Smooth muscle cell (in vitro differentiated cells): ENCODE results near the gene BBS10. TPM values are rescaled to one million over a fixed set of nuclear protein-coding genes. Genes with fewer than 3 reads are reported as not detected.
"Not testable (repeated sequence)": the region's sequence is repeated elsewhere in the genome, so short reads cannot be mapped to it uniquely, and the experiment has no call there.

ENCODE experiments used
- DNase-seq: peaks from one replicate; lab custom pipeline; 2025; ENCODE audit not compliant: unreplicated experiment; lab: John Stamatoyannopoulos, UW
- H2AFZ ChIP-seq: fragments of 200-600 bp; sonication (generic); 2 replicates; pipeline ENCODE4 v1.6.0; 2016; ENCODE audit warnings: antibody characterized with exemption, low read depth, mild to moderate bottlenecking
- H3F3A ChIP-seq: fragments of 200-600 bp; sonication (generic); 2 replicates; pipeline ENCODE4 v1.6.0; 2017; ENCODE audit warnings: antibody characterized with exemption, low read depth
- H3K27ac ChIP-seq: fragments of 200-600 bp; sonication (generic); 2 replicates; pipeline ENCODE4 v1.5.1; 2016; ENCODE audit warnings: low read depth, mild to moderate bottlenecking
- H3K27me3 ChIP-seq: fragments of 200-600 bp; sonication (generic); 2 replicates; pipeline ENCODE4 v1.6.1; 2016; ENCODE audit warnings: low read depth, mild to moderate bottlenecking
- H3K36me3 ChIP-seq: fragments of 200-600 bp; sonication (generic); 2 replicates; pipeline ENCODE4 v1.5.1; 2016; ENCODE audit warnings: low read depth
- H3K4me1 ChIP-seq: fragments of 200-600 bp; sonication (generic); 2 replicates; pipeline ENCODE4 v1.5.1; 2016; ENCODE audit warnings: low read depth
- H3K4me2 ChIP-seq: fragments of 200-600 bp; sonication (generic); 2 replicates; pipeline ENCODE4 v1.6.0; 2016; ENCODE audit warnings: mild to moderate bottlenecking
- H3K4me3 ChIP-seq: fragments of 200-600 bp; sonication (generic); 2 replicates; pipeline ENCODE4 v1.5.1; 2016; ENCODE audit warnings: mild to moderate bottlenecking
- H3K79me2 ChIP-seq: fragments of 200-600 bp; sonication (generic); 2 replicates; pipeline ENCODE4 v1.6.0; 2016; ENCODE audit warnings: low read depth, mild to moderate bottlenecking
- H3K9ac ChIP-seq: fragments of 200-600 bp; sonication (generic); 2 replicates; pipeline ENCODE4 v1.6.0; 2016; ENCODE audit warnings: low read depth
- H3K9me3 ChIP-seq: fragments of 200-600 bp; sonication (generic); replicated peaks from 2 replicates; pipeline ENCODE4 v1.5.1; 2016; ENCODE audit warnings: low read depth
- H4K20me1 ChIP-seq: fragments of 200-600 bp; sonication (generic); 2 replicates; pipeline ENCODE4 v1.6.0; 2016; ENCODE audit warnings: low read depth
- WGBS: methylation state at CpG from one replicate; pipeline ENCODE4 v1.1.7; 2016; ENCODE audit warnings: low lambda C conversion rate; 5-methylcytosine and 5-hydroxymethylcytosine counted together
- polyA plus RNA-seq: library from polyadenylated mRNA; unstranded; fragments of >200 nt; fragmentation: Nextera tagmentation; extraction: Ambion mirVana; gene quantifications from 2 replicates; pipeline ENCODE4 v1.2.1, GENCODE V29; 2016
- total RNA-seq: library from RNA; depleted of rRNA; stranded (reverse); fragments of >200 nt; gene quantifications from 2 replicates; pipeline ENCODE4 v1.2.3, GENCODE V29; 2014
- TF ChIP-seq, protein P1 (sequence below): fragments of 200-600 bp; sonication (generic); IDR thresholded peaks from 2 replicates; pipeline ENCODE4 v1.5.1; 2017; ENCODE audit warnings: borderline replicate concordance, mild to moderate bottlenecking, antibody characterized with exemption; ENCODE audit not compliant: insufficient read depth, poor library complexity, severe bottlenecking

BBS10 gene
- total and polyA plus RNA-seq, 2 experiments from 2014 or later, result 6.5 to 10.8 TPM

GRCh38 chr12:76329159-76329558 lies 19.1 kb downstream of the BBS10 start:
- Histone ChIP-seq H3K79me2 (no peaks in the 10 kb centered on the region), H3K36me3 (no peaks in the 10 kb centered on the region), H3K9ac (no peak overlapping the region), H4K20me1 (no peaks in the 10 kb centered on the region), H2AFZ (no peak overlapping the region), H3K27ac (peak overlapping the region; percentile 56), H3K27me3 (no peaks in the 10 kb centered on the region), H3K4me2 (peak overlapping the region; percentile 7), H3K9me3 (no peaks in the 10 kb centered on the region), H3K4me3 (no peak overlapping the region), H3K4me1 (no peaks in the 10 kb centered on the region), H3F3A (no peaks in the 10 kb centered on the region)
- TF ChIP-seq, protein P1, sequence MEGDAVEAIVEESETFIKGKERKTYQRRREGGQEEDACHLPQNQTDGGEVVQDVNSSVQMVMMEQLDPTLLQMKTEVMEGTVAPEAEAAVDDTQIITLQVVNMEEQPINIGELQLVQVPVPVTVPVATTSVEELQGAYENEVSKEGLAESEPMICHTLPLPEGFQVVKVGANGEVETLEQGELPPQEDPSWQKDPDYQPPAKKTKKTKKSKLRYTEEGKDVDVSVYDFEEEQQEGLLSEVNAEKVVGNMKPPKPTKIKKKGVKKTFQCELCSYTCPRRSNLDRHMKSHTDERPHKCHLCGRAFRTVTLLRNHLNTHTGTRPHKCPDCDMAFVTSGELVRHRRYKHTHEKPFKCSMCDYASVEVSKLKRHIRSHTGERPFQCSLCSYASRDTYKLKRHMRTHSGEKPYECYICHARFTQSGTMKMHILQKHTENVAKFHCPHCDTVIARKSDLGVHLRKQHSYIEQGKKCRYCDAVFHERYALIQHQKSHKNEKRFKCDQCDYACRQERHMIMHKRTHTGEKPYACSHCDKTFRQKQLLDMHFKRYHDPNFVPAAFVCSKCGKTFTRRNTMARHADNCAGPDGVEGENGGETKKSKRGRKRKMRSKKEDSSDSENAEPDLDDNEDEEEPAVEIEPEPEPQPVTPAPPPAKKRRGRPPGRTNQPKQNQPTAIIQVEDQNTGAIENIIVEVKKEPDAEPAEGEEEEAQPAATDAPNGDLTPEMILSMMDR, result no peak
- WGBS, result 27% methylated on average over 2 of the region's 2 CpGs
- DNase-seq, result no peak

GRCh38 chr12:76319595-76320319 lies 28.5 kb downstream of the BBS10 start:
- DNase-seq, H4K20me1 ChIP-seq, H3K27ac ChIP-seq, H2AFZ ChIP-seq, H3K9ac ChIP-seq, H3K27me3 ChIP-seq, H3K79me2 ChIP-seq, H3K4me2 ChIP-seq, H3K9me3 ChIP-seq, H3F3A ChIP-seq, H3K36me3 ChIP-seq, H3K4me1 ChIP-seq: not testable (repeated sequence)
- peak overlapping the region; percentile 32 for H3K4me3 ChIP-seq
- 48% methylated on average over 31 of the region's 32 CpGs for WGBS

DNA sequence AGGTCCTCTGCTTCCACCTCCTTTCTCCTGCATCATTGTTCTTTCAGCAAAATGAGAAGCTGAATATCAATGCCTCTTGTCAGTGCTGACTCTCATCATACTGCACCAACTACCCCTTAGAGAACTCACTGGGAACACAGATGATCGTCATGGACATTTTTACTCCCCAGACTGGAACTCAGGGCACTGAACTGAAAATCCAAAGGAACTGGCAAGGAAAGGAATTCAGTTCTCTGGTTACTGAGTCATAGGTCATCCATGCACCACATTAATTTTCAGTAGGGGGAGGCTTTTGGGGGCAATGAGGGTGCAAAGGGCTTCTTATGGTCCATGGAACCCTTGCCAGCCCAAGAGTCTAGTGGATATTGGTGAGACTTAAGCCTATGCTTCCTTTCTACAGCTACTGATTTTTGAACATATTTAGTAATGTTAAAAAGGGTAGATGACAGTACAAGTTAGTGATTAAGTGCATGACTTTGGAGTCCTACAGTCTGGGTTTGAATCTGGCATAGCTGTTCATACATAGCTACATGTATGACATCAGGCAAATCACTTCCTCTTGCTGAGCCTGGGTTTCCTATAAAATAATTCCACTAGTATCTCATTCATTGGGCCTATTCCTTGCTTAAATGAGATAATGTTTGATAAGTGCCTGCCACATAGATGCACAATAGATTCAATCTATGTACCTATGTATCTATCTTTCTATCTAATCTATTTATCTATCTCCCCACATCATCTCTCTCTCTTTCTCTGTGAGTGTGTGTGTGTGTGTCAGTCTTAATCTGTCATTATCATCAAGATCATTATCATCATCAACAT lies 29.2 kb downstream of the BBS10 start:
- Histone ChIP-seq H3K4me3 (no peak overlapping the region), H3K9me3 (no peaks in the 10 kb centered on the region), H3K9ac (no peak overlapping the region), H3K4me1 (no peaks in the 10 kb centered on the region), H2AFZ (no peak overlapping the region), H4K20me1 (no peaks in the 10 kb centered on the region), H3F3A (no peaks in the 10 kb centered on the region), H3K79me2 (no peaks in the 10 kb centered on the region), H3K36me3 (no peaks in the 10 kb centered on the region), H3K4me2 (no peak overlapping the region), H3K27ac (no peak overlapping the region), H3K27me3 (no peaks in the 10 kb centered on the region)
- TF ChIP-seq, protein P1, result no peak
- no peak for DNase-seq
- 83% methylated on average over 1 of the region's 1 CpG for WGBS

- H3K79me2 ChIP-seq, result no peaks in the 10 kb centered on the region
- 100% methylated on average over 1 of the region's 1 CpG for WGBS
- H2AFZ ChIP-seq, result no peak overlapping the region
- no peak overlapping the region for H3K27ac ChIP-seq
- no peaks in the 10 kb centered on the region for H4K20me1 ChIP-seq
- TF ChIP-seq, protein P1, result no peak
- no peak overlapping the region for H3K9ac ChIP-seq
- H3K4me2 ChIP-seq, result no peak overlapping the region
- H3K36me3 ChIP-seq, result no peaks in the 10 kb centered on the region
- DNase-seq, result no peak
- H3K27me3 ChIP-seq, result no peaks in the 10 kb centered on the region
- H3K4me1 ChIP-seq, result no peaks in the 10 kb centered on the region
- no peaks in the 10 kb centered on the region for H3K9me3 ChIP-seq
- no peak overlapping the region for H3K4me3 ChIP-seq
- no peaks in the 10 kb centered on the region for H3F3A ChIP-seq
These were observed 30.2 kb downstream of the BBS10 start for GRCh38 chr12:76317976-76318375.
